CD14-positive monocyte (primary cell): ENCODE data around the gene PHF21B. TPM values are rescaled to one million over a fixed set of nuclear protein-coding genes. Genes with fewer than 3 reads are reported as not detected.

ENCODE experiments used
- DNase-seq, 3 donors: peaks; one replicate each; pipeline ENCODE4 v3.0.0-alpha.2; 2011 to 2022
- H2AFZ ChIP-seq: 2 replicates; pipeline ENCODE4 v1.6.0; 2012; ENCODE audit warnings: mild to moderate bottlenecking, low read depth, low read length, inconsistent platforms; ENCODE audit not compliant: insufficient read depth, poor library complexity, severe bottlenecking
- H3K27ac ChIP-seq, 2 donors: 1 replicate in 1 of 2; 2 replicates in 1 of 2; pipeline ENCODE4 v1.5.1; 2012 to 2013; ENCODE audit warnings: low read length in 2 of 2, control low read depth in 1 of 2, inconsistent platforms in 1 of 2, low read depth in 1 of 2, mild to moderate bottlenecking in 1 of 2
- H3K27me3 ChIP-seq, 2 donors: one replicate each; pipeline versions ENCODE4 v1.6.0 to v1.6.1; 2011 to 2013; ENCODE audit warnings: low read length in 2 of 2; ENCODE audit not compliant: control insufficient read depth in 2 of 2, insufficient read depth in 2 of 2
- H3K36me3 ChIP-seq, 2 donors: replicated peaks in 1 of 2; 1 replicate in 1 of 2; 2 replicates in 1 of 2; pipeline versions ENCODE4 v1.5.1 to v1.6.1; 2012 to 2013; ENCODE audit warnings: low read length in 2 of 2, control low read depth in 1 of 2, inconsistent platforms in 1 of 2, mild to moderate bottlenecking in 1 of 2; ENCODE audit not compliant: insufficient read depth in 2 of 2, control insufficient read depth in 1 of 2
- H3K4me1 ChIP-seq, 2 donors: 1 replicate in 1 of 2; 2 replicates in 1 of 2; pipeline versions ENCODE4 v1.5.1 to v1.6.1; 2012 to 2013; ENCODE audit warnings: low read length in 2 of 2, control low read depth in 1 of 2, inconsistent platforms in 1 of 2, mild to moderate bottlenecking in 1 of 2, moderate library complexity in 1 of 2; ENCODE audit not compliant: insufficient read depth in 2 of 2, control insufficient read depth in 1 of 2
- H3K4me2 ChIP-seq: replicated peaks from 2 replicates; pipeline ENCODE3; 2012; ENCODE audit warnings: low read length, moderate library complexity, mild to moderate bottlenecking; ENCODE audit not compliant: poor library complexity, severe bottlenecking; ENCODE audit errors: extremely low read depth
- H3K4me3 ChIP-seq, 3 experiments: fragments of 200-600 bp in 1 of 3; sonication (generic) in 1 of 3; replicated peaks in 1 of 3; 1 replicate in 2 of 3; 2 replicates in 1 of 3; pipeline ENCODE4 v1.5.1; 2011 to 2013; ENCODE audit warnings: low read length in 3 of 3, mild to moderate bottlenecking in 3 of 3, control low read depth in 2 of 3, low read depth in 2 of 3, inconsistent platforms in 1 of 3, moderate library complexity in 1 of 3
- H3K79me2 ChIP-seq: 2 replicates; pipeline ENCODE4 v1.6.0; 2012; ENCODE audit warnings: mild to moderate bottlenecking, control low read depth, inconsistent platforms, low read length, moderate library complexity; ENCODE audit not compliant: insufficient read depth
- H3K9ac ChIP-seq: 2 replicates; pipeline ENCODE4 v1.6.0; 2017; ENCODE audit warnings: low read length, mild to moderate bottlenecking; ENCODE audit not compliant: insufficient read depth, poor library complexity, severe bottlenecking
- H3K9me3 ChIP-seq, 2 donors: replicated peaks in 1 of 2; 1 replicate in 1 of 2; 2 replicates in 1 of 2; pipeline versions ENCODE4 v1.5.1 to v1.6.1; 2012 to 2013; ENCODE audit warnings: low read length in 2 of 2, control low read depth in 1 of 2; ENCODE audit not compliant: control insufficient read depth in 1 of 2, insufficient read depth in 1 of 2
- H4K20me1 ChIP-seq: 2 replicates; pipeline ENCODE4 v1.6.0; 2012; ENCODE audit warnings: mild to moderate bottlenecking, low read length, control low read depth, moderate library complexity; ENCODE audit not compliant: insufficient read depth
- H3K27ac Mint-ChIP-seq, 7 donors: one replicate each; pipeline ENCODE4 v1.8.0; 2020; ENCODE audit warnings: mild to moderate bottlenecking in 7 of 7, mixed read lengths in 7 of 7, moderate library complexity in 6 of 7, inconsistent platforms in 2 of 7
- H3K27me3 Mint-ChIP-seq, 3 donors: one replicate each; pipeline ENCODE4 v1.8.0; 2021 to 2022; ENCODE audit warnings: low read depth in 3 of 3, mild to moderate bottlenecking in 3 of 3, mixed read lengths in 3 of 3, moderate library complexity in 3 of 3, inconsistent platforms in 1 of 3
- H3K36me3 Mint-ChIP-seq, 2 donors: one replicate each; pipeline ENCODE4 v1.8.0; 2020; ENCODE audit warnings: mixed read lengths in 2 of 2, inconsistent platforms in 1 of 2, mild to moderate bottlenecking in 1 of 2
- H3K4me1 Mint-ChIP-seq: one replicate; pipeline ENCODE4 v1.8.0; 2020; ENCODE audit warnings: mild to moderate bottlenecking, mixed read lengths
- H3K4me3 Mint-ChIP-seq, 2 donors: one replicate each; pipeline ENCODE4 v1.8.0; 2020; ENCODE audit warnings: mild to moderate bottlenecking in 2 of 2, mixed read lengths in 2 of 2, moderate library complexity in 1 of 2
- H3K9me3 Mint-ChIP-seq, 7 donors: one replicate each; pipeline ENCODE4 v1.8.0; 2020 to 2022; ENCODE audit warnings: mixed read lengths in 7 of 7, mild to moderate bottlenecking in 6 of 7, moderate library complexity in 6 of 7, inconsistent platforms in 2 of 7
- CTCF ChIP-seq: fragments of 200-600 bp; IDR thresholded peaks from one replicate; pipeline ENCODE4 v1.8.0; 2022; ENCODE audit warnings: antibody characterized with exemption, mild to moderate bottlenecking
- WGBS: methylation state at CpG from one replicate; pipeline ENCODE4 v1.1.5; 2013; ENCODE audit warnings: missing lambda C conversion rate; ENCODE audit not compliant: insufficient coverage; 5-methylcytosine and 5-hydroxymethylcytosine counted together
- intact Hi-C, 2 donors: fragments of 100-400 bp; cut with micrococcal nuclease; formaldehyde crosslinking; loops; one replicate each; pipeline versions ENCODE4 v1.15.0 to v1.15.1; 2023
- polyA plus RNA-seq, 3 donors: library from polyadenylated mRNA; depleted of rRNA in 1 of 3; unstranded in 2 of 3; stranded (reverse) in 1 of 3; fragments of 300-500 nt in 2 of 3; fragments of >200 nt in 1 of 3; fragmentation: Illumina TruSeq in 2 of 3; gene quantifications; 1 replicate in 2 of 3; 2 replicates in 1 of 3; pipeline ENCODE4 v1.2.3, GENCODE V29; 2012 to 2021

PHF21B gene
- polyA plus RNA-seq, 3 donors: not detected

- no peak for TF ChIP-seq CTCF
- H3K4me1 Mint-ChIP-seq: no peaks in the 10 kb centered on the region
- Histone ChIP-seq H4K20me1 (no peaks in the 10 kb centered on the region), H3K79me2 (no peaks in the 10 kb centered on the region), H3K9ac (no peak overlapping the region), H3K9me3 (peaks cover 6 to 22% of the 10 kb centered on the region in 2 donors), H3K36me3 (no peaks in the 10 kb centered on the region), H3K27me3 (no peaks in the 10 kb centered on the region), H3K4me3 (no peak overlapping the region), H3K4me2 (no peak overlapping the region), H2AFZ (no peak overlapping the region), H3K27ac (no peak overlapping the region), H3K4me1 (no peaks in the 10 kb centered on the region)
- no peaks in the 10 kb centered on the region for H3K36me3 Mint-ChIP-seq
- no peak for DNase-seq
- 79% methylated on average over 8 of the region's 8 CpGs for WGBS
- intact Hi-C loops: no loop called here
- peaks cover 11 to 33% (median 20%) of the 10 kb centered on the region in 7 donors for H3K9me3 Mint-ChIP-seq
- H3K27ac Mint-ChIP-seq: no peak overlapping the region
- peaks cover 5 to 22% (median 21%) of the 10 kb centered on the region in 3 donors for H3K27me3 Mint-ChIP-seq
- H3K4me3 Mint-ChIP-seq: no peak overlapping the region
Measured at GRCh38 chr22:45042263-45042662, 32.5 kb upstream of the PHF21B start.

GRCh38 chr22:45039133-45039532 lies 29.3 kb upstream of the PHF21B start:
- Histone ChIP-seq H3K9me3 (peaks cover 0 to 18% of the 10 kb centered on the region in 2 donors), H3K4me1 (no peaks in the 10 kb centered on the region), H3K4me2 (no peak overlapping the region), H3K36me3 (no peaks in the 10 kb centered on the region), H4K20me1 (no peaks in the 10 kb centered on the region), H3K9ac (no peak overlapping the region), H3K4me3 (no peak overlapping the region), H3K27ac (no peak overlapping the region), H3K79me2 (no peaks in the 10 kb centered on the region), H2AFZ (no peak overlapping the region), H3K27me3 (no peaks in the 10 kb centered on the region)
- intact Hi-C loops: no loop called here
- Mint-ChIP-seq H3K36me3 (no peaks in the 10 kb centered on the region), H3K9me3 (peaks cover 9 to 27% (median 16%) of the 10 kb centered on the region in 7 donors), H3K4me3 (no peak overlapping the region), H3K4me1 (no peaks in the 10 kb centered on the region), H3K27me3 (peaks cover 2 to 16% (median 14%) of the 10 kb centered on the region in 3 donors), H3K27ac (peak overlapping the region in 1 of 7 donors; percentile 33)
- no peak for TF ChIP-seq CTCF
- DNase-seq: no peak
- WGBS: 73% methylated on average over 5 of the region's 8 CpGs
